HepG2 (cell line): Measurements from ENCODE around the gene SBK2.

Experiments
- ATF4 ChIP-seq, 2 experiments: fragments of 450-650 bp in 1 of 2; sonication (generic) in 1 of 2; formaldehyde crosslinking; IDR thresholded peaks; 2 replicates each; pipeline versions ENCODE4 v1.5.0 to v1.8.0; 2020 to 2022; ENCODE audit warnings: mild to moderate bottlenecking in 1 of 2, missing genetic modification reagents in 1 of 2
- CREB1 ChIP-seq, 2 experiments: fragments of 450-650 bp in 1 of 2; IDR thresholded peaks; 2 replicates each; pipeline ENCODE4 v1.6.1; 2016 to 2017; ENCODE audit warnings: control low read depth in 1 of 2, mild to moderate bottlenecking in 1 of 2, missing compliant biosample characterization in 1 of 2, missing genetic modification characterization in 1 of 2
- SIN3B ChIP-seq: fragments of 150-350 bp; IDR thresholded peaks from 2 replicates; pipeline ENCODE4 v1.6.1; 2014; ENCODE audit warnings: low read length

DNA sequence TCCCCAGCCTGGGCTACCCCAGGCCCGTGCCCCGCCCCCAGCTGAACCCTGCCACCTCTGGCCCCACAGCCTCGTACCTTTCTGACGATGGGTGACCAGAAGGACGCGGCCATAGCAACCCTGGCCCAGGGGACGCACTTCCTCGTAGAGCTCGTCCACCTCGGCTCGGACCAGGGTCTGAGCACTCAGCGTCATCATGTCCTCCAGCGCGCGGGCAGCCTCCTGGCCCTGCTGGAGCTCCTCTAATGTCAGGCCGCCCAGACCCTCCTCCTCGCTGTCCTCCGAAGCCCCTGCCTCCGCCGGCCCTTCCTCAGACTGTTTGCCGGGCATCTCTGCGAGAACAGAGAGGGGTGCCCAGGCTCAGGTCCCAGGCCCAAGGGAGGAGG is 975 bp downstream of the SBK2 start:
- TF ChIP-seq SIN3B, result no peak
- TF ChIP-seq ATF4 (CRISPR knock-in tag; IDR thresholded peaks at IDR 0.05), result no peak
- no peak for TF ChIP-seq CREB1 (IDR thresholded peaks at IDR 0.05)
- TF ChIP-seq CREB1 (CRISPR knock-in tag; IDR thresholded peaks at IDR 0.05), result no peak
